Tibial artery (tissue), 4 donors: ENCODE data around the gene HGS.

Source experiments
- DNase-seq, 2 donors: peaks; one replicate each; pipeline ENCODE4 v3.0.0-alpha.2; 2019
- H3K27ac ChIP-seq, 2 donors: fragments of 200-600 bp; sonication (generic) in 1 of 2; 1 replicate in 1 of 2; 2 replicates in 1 of 2; pipeline ENCODE4 v1.5.1; 2018 to 2019; ENCODE audit warnings: mild to moderate bottlenecking in 1 of 2
- H3K27me3 ChIP-seq, 2 donors: fragments of 200-600 bp; sonication (generic) in 1 of 2; one replicate each; pipeline versions ENCODE4 v1.5.1 to v1.6.0; 2016 to 2019
- H3K36me3 ChIP-seq, 3 donors: fragments of 200-600 bp; sonication (generic) in 2 of 3; one replicate each; pipeline ENCODE4 v1.5.1; 2016 to 2019; ENCODE audit warnings: mild to moderate bottlenecking in 2 of 3
- H3K4me1 ChIP-seq, 4 donors: fragments of 200-600 bp; sonication (generic) in 2 of 4; 1 replicate in 3 of 4; 2 replicates in 1 of 4; pipeline ENCODE4 v1.5.1; 2016 to 2019
- H3K4me3 ChIP-seq, 2 donors: fragments of 200-600 bp; sonication (generic) in 1 of 2; 1 replicate in 1 of 2; 2 replicates in 1 of 2; pipeline ENCODE4 v1.5.1; 2018 to 2019; ENCODE audit warnings: mild to moderate bottlenecking in 2 of 2
- H3K9me3 ChIP-seq, 3 donors: fragments of 200-600 bp; sonication (generic) in 1 of 3; one replicate each; pipeline ENCODE4 v1.5.1; 2016 to 2019
- intact Hi-C: fragments of 100-400 bp; cut with DNase I; formaldehyde crosslinking; loops from one replicate; pipeline ENCODE4 v1.15.0; 2023; ENCODE audit warnings: low total_unique reads
- TF ChIP-seq, protein P1 (sequence below), 2 experiments: fragments of 200-600 bp in 1 of 2; fragments of 450-650 bp in 1 of 2; IDR thresholded peaks; one replicate each; pipeline ENCODE4 v1.5.1; 2017 to 2019; ENCODE audit warnings: antibody characterized with exemption in 2 of 2, mild to moderate bottlenecking in 1 of 2, moderate library complexity in 1 of 2

The HGS gene

DNA sequence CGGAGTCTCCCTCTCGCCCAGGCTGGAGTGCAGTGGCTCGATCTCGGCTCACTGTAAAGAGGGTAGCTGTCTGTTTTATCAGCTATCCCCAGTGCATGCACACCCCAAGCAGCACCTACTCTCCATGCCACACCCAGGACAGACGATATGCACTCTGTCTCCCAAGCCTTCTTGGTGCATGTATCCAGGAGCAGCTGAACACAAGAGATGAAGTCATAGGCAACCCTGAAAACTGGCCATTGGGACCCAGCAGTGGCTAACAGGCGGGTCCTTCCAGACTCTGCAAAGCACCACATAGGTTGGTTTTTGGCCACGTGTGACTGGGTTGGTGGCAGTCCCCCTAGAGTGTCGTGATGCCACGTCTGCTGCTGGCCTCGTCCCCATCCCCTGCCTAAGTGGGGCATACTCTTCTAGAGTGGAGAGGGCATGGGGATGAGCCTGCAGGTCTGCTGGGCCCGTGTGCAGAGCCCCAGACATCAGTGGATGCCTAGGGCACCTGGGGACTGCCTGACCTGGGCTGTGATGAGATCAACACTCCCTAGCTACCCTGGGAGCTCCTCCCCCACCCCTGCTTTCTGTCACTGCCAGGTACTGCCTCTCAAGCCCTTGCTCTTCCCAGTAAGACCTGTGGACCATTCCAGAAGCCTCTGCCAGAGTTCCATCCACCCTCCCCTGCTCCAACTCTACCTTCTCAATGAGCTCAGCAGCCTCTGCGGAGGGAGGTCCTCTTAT, 36.8 kb upstream of the HGS start:
- Histone ChIP-seq H3K9me3 (no peaks in the 10 kb centered on the region), H3K4me3 (no peak overlapping the region), H3K27ac (no peak overlapping the region), H3K4me1 (peaks cover 0 to 10% (median 0%) of the 10 kb centered on the region in 4 donors), H3K27me3 (peaks cover 0 to 58% of the 10 kb centered on the region in 2 donors), H3K36me3 (peaks cover 0 to 7% (median 0%) of the 10 kb centered on the region in 3 donors)
- DNase-seq, result no peak
- intact Hi-C loops, result no loop called here
- TF ChIP-seq, protein P1, sequence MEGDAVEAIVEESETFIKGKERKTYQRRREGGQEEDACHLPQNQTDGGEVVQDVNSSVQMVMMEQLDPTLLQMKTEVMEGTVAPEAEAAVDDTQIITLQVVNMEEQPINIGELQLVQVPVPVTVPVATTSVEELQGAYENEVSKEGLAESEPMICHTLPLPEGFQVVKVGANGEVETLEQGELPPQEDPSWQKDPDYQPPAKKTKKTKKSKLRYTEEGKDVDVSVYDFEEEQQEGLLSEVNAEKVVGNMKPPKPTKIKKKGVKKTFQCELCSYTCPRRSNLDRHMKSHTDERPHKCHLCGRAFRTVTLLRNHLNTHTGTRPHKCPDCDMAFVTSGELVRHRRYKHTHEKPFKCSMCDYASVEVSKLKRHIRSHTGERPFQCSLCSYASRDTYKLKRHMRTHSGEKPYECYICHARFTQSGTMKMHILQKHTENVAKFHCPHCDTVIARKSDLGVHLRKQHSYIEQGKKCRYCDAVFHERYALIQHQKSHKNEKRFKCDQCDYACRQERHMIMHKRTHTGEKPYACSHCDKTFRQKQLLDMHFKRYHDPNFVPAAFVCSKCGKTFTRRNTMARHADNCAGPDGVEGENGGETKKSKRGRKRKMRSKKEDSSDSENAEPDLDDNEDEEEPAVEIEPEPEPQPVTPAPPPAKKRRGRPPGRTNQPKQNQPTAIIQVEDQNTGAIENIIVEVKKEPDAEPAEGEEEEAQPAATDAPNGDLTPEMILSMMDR (IDR thresholded peaks at IDR 0.05), result no peak

DNA sequence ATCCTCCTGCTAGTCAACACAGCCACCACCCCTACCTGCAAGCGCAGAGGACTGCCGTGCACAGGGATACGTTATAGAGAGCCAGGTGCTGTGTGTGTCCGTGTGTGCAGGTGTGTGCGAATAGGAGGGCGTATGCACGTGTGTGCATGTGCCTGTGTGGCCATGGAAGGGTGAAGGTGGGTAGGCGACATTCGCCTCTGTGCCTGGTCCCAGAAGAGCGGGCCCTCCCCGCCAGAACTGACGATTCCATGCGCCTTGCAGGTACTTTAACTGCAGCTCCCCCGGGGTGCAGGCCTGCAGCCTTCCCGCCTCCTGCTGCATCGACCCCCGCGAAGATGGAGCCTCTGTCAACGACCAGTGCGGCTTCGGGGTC, 36.2 kb upstream of the HGS start:
- TF ChIP-seq, protein P1 (IDR thresholded peaks at IDR 0.05), result no peak
- Histone ChIP-seq H3K27me3 (peaks cover 0 to 62% of the 10 kb centered on the region in 2 donors), H3K9me3 (no peaks in the 10 kb centered on the region), H3K4me3 (no peak overlapping the region), H3K4me1 (peaks cover 0 to 10% (median 0%) of the 10 kb centered on the region in 4 donors), H3K36me3 (peaks cover 0 to 3% (median 0%) of the 10 kb centered on the region in 3 donors), H3K27ac (no peak overlapping the region)
- DNase-seq, result no peak
- intact Hi-C loops, result no loop called here

DNA sequence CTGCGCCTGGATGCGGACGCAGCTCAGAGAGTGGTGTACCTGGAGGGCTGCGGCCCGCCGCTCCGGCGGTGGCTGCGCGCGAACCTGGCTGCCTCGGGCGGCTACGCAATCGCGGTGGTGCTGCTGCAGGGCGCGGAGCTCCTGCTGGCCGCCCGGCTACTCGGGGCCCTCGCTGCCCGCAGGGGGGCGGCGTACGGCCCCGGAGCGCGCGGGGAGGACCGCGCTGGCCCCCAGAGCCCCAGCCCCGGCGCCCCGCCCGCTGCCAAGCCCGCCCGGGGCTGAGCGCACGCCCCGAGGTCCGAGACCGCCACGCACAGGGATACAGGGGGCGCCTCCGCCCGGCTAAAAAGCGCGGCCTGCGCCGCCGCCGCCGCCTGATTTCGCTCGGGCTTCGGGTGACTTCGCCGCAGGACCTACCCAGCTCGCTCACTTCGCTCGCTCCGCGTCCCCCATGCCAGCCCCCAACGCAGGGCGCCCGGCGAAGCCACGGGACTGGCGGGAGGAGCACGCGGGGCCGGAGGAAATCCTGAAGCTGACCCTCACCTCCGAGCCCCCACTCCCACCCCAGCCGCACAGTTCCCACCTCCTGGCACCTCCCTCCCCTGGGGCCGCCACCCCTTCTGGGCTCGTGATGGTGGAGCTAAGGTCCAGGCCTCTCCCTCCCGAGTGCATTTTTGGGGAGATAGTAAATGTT, 35.7 kb upstream of the HGS start:
- Histone ChIP-seq H3K27me3 (peaks cover 0 to 67% of the 10 kb centered on the region in 2 donors), H3K4me3 (no peak overlapping the region)

DNA sequence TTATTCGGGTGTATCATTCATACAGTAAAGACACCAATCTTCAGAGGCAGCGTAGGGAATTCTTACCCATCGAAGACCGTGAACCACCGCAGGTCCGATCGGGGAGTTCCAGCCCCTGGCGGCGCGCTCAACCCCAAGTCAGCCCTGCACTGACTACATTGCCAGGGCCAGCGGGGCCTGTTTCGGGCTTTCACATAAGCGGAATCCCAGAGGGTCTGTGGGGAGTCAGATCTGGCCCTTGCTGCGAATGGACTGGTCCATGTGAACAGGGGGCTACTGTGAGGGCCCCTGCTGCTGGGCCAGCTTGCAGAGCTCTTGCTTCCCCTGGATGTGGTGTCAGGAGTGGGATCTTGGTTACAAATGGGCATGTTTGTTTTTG, 35.1 kb upstream of the HGS start:
- DNase-seq, result no peak
- H3K4me1 ChIP-seq, result peaks cover 0 to 10% (median 0%) of the 10 kb centered on the region in 4 donors
- intact Hi-C loops, result no loop called here
- no peak overlapping the region for H3K4me3 ChIP-seq
- H3K27ac ChIP-seq, result no peak overlapping the region
- peaks cover 0 to 72% of the 10 kb centered on the region in 2 donors for H3K27me3 ChIP-seq
- TF ChIP-seq, protein P1 (IDR thresholded peaks at IDR 0.05), result no peak
- H3K36me3 ChIP-seq, result peaks cover 0 to 3% (median 0%) of the 10 kb centered on the region in 3 donors
- no peaks in the 10 kb centered on the region for H3K9me3 ChIP-seq

More for the DNA sequence above, 35.7 kb upstream of the HGS start:
- Histone ChIP-seq H3K9me3 (no peaks in the 10 kb centered on the region), H3K36me3 (peaks cover 0 to 3% (median 0%) of the 10 kb centered on the region in 3 donors), H3K27ac (no peak overlapping the region), H3K4me1 (peaks cover 0 to 10% (median 0%) of the 10 kb centered on the region in 4 donors)
- TF ChIP-seq, protein P1 (IDR thresholded peaks at IDR 0.05), result no peak
- intact Hi-C loops, result no loop called here
- DNase-seq, result no peak

DNA sequence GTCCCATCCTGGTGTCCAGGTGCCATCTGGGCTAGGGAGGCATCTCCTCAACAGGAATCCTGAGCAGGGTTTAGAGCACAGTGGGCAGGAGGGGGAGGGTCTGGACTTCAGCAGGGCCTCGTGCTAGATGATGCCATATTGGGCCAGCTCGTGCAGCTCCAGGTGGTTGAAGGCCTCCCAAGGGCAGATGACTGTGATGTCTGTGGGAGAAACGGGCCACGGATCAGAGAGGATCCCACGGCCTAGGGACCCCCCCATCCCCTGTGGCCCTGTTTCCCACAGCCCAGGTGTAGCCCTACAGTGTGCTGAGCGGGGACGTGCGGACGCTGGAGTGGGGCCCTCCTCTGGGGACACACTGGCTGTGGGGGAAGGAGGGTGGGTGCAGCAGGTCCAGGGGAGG, 32.9 kb upstream of the HGS start:
- TF ChIP-seq, protein P1 (IDR thresholded peaks at IDR 0.05), result no peak
- intact Hi-C loops, result no loop called here
- Histone ChIP-seq H3K4me1 (peaks cover 0 to 10% (median 0%) of the 10 kb centered on the region in 4 donors), H3K36me3 (no peaks in the 10 kb centered on the region), H3K27ac (no peak overlapping the region), H3K4me3 (no peak overlapping the region), H3K27me3 (peaks cover 0 to 86% of the 10 kb centered on the region in 2 donors), H3K9me3 (no peaks in the 10 kb centered on the region)
- DNase-seq, result no peak
